ENCODE data around the gene ITIH5. TPM values are rescaled to one million over a fixed set of nuclear protein-coding genes. Genes with fewer than 3 reads are reported as not detected.

Gene ITIH5
- total and polyA plus RNA-seq, 2 of the 8 experiments (the other 6 are each of a cell fraction or from before 2014, with no cell fraction given): 5.8 to 7.6 TPM

DNA sequence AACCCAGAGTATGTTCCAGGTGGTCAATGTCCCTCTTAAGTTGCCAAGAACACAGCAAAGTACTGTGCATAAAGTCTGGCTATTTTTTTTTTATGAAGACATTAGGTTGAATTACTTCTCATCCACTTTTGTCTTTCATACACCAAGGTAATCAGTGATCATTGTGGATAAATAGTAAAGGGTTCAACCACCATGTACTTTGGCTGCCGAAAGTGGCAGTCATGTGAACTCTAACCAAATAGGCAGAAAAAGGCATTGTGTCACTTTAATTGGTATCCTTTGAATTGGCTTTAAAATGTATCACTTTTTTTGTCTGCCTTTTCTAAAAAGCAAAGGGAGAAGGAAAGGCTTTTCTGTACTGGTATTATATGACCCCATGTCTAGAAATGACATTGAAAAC, 43.7 kb upstream of the ITIH5 start (continued):
- TF ChIP-seq, protein P1, sequence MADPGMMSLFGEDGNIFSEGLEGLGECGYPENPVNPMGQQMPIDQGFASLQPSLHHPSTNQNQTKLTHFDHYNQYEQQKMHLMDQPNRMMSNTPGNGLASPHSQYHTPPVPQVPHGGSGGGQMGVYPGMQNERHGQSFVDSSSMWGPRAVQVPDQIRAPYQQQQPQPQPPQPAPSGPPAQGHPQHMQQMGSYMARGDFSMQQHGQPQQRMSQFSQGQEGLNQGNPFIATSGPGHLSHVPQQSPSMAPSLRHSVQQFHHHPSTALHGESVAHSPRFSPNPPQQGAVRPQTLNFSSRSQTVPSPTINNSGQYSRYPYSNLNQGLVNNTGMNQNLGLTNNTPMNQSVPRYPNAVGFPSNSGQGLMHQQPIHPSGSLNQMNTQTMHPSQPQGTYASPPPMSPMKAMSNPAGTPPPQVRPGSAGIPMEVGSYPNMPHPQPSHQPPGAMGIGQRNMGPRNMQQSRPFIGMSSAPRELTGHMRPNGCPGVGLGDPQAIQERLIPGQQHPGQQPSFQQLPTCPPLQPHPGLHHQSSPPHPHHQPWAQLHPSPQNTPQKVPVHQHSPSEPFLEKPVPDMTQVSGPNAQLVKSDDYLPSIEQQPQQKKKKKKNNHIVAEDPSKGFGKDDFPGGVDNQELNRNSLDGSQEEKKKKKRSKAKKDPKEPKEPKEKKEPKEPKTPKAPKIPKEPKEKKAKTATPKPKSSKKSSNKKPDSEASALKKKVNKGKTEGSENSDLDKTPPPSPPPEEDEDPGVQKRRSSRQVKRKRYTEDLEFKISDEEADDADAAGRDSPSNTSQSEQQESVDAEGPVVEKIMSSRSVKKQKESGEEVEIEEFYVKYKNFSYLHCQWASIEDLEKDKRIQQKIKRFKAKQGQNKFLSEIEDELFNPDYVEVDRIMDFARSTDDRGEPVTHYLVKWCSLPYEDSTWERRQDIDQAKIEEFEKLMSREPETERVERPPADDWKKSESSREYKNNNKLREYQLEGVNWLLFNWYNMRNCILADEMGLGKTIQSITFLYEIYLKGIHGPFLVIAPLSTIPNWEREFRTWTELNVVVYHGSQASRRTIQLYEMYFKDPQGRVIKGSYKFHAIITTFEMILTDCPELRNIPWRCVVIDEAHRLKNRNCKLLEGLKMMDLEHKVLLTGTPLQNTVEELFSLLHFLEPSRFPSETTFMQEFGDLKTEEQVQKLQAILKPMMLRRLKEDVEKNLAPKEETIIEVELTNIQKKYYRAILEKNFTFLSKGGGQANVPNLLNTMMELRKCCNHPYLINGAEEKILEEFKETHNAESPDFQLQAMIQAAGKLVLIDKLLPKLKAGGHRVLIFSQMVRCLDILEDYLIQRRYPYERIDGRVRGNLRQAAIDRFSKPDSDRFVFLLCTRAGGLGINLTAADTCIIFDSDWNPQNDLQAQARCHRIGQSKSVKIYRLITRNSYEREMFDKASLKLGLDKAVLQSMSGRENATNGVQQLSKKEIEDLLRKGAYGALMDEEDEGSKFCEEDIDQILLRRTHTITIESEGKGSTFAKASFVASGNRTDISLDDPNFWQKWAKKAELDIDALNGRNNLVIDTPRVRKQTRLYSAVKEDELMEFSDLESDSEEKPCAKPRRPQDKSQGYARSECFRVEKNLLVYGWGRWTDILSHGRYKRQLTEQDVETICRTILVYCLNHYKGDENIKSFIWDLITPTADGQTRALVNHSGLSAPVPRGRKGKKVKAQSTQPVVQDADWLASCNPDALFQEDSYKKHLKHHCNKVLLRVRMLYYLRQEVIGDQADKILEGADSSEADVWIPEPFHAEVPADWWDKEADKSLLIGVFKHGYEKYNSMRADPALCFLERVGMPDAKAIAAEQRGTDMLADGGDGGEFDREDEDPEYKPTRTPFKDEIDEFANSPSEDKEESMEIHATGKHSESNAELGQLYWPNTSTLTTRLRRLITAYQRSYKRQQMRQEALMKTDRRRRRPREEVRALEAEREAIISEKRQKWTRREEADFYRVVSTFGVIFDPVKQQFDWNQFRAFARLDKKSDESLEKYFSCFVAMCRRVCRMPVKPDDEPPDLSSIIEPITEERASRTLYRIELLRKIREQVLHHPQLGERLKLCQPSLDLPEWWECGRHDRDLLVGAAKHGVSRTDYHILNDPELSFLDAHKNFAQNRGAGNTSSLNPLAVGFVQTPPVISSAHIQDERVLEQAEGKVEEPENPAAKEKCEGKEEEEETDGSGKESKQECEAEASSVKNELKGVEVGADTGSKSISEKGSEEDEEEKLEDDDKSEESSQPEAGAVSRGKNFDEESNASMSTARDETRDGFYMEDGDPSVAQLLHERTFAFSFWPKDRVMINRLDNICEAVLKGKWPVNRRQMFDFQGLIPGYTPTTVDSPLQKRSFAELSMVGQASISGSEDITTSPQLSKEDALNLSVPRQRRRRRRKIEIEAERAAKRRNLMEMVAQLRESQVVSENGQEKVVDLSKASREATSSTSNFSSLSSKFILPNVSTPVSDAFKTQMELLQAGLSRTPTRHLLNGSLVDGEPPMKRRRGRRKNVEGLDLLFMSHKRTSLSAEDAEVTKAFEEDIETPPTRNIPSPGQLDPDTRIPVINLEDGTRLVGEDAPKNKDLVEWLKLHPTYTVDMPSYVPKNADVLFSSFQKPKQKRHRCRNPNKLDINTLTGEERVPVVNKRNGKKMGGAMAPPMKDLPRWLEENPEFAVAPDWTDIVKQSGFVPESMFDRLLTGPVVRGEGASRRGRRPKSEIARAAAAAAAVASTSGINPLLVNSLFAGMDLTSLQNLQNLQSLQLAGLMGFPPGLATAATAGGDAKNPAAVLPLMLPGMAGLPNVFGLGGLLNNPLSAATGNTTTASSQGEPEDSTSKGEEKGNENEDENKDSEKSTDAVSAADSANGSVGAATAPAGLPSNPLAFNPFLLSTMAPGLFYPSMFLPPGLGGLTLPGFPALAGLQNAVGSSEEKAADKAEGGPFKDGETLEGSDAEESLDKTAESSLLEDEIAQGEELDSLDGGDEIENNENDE (IDR thresholded peaks at IDR 0.05; ENCODE audit: insufficient replicate concordance, low read length): no peak
- TF ChIP-seq, protein P2, sequence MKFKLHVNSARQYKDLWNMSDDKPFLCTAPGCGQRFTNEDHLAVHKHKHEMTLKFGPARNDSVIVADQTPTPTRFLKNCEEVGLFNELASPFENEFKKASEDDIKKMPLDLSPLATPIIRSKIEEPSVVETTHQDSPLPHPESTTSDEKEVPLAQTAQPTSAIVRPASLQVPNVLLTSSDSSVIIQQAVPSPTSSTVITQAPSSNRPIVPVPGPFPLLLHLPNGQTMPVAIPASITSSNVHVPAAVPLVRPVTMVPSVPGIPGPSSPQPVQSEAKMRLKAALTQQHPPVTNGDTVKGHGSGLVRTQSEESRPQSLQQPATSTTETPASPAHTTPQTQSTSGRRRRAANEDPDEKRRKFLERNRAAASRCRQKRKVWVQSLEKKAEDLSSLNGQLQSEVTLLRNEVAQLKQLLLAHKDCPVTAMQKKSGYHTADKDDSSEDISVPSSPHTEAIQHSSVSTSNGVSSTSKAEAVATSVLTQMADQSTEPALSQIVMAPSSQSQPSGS (IDR thresholded peaks at IDR 0.05; ENCODE audit: low read length): no peak
- no peak for TF ChIP-seq EGR1 (IDR thresholded peaks at IDR 0.05; ENCODE audit: borderline replicate concordance, low read depth, low read length)
- TF ChIP-seq, protein P3, sequence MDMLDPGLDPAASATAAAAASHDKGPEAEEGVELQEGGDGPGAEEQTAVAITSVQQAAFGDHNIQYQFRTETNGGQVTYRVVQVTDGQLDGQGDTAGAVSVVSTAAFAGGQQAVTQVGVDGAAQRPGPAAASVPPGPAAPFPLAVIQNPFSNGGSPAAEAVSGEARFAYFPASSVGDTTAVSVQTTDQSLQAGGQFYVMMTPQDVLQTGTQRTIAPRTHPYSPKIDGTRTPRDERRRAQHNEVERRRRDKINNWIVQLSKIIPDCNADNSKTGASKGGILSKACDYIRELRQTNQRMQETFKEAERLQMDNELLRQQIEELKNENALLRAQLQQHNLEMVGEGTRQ (IDR thresholded peaks at IDR 0.05; ENCODE audit: low read length): no peak
- TF ChIP-seq POLR2AphosphoS5 (IDR thresholded peaks at IDR 0.05; ENCODE audit: low read depth, low read length): no peak
- no peak for TF ChIP-seq RXRA (IDR thresholded peaks at IDR 0.05; ENCODE audit: insufficient read depth, low read depth, low read length)
- TF ChIP-seq MAFK (IDR thresholded peaks at IDR 0.05; ENCODE audit: low read depth, low read length): no peak

Data from H1 (cell line).